HFFc6 (cell line): Measurements from ENCODE around the gene TMEM40. TPM values are rescaled to one million over a fixed set of nuclear protein-coding genes. Genes with fewer than 3 reads are reported as not detected.
"Not testable (repeated sequence)": the region's sequence is repeated elsewhere in the genome, so short reads cannot be mapped to it uniquely, and the experiment has no call there.

Experiments
- DNase-seq: peaks from one replicate; pipeline ENCODE4 v3.0.0-alpha.2; 2018
- H3K27ac Mint-ChIP-seq: 2 replicates; pipeline ENCODE4 v1.8.0; 2020; ENCODE audit warnings: mild to moderate bottlenecking, mixed read lengths
- H3K27me3 Mint-ChIP-seq: 2 replicates; pipeline ENCODE4 v1.8.0; 2021; ENCODE audit warnings: mild to moderate bottlenecking, moderate library complexity, mixed read lengths; ENCODE audit not compliant: insufficient read depth
- H3K36me3 Mint-ChIP-seq: 2 replicates; pipeline ENCODE4 v1.8.0; 2021; ENCODE audit warnings: low read depth, mixed read lengths
- H3K4me1 Mint-ChIP-seq: 2 replicates; pipeline ENCODE4 v1.8.0; 2020; ENCODE audit warnings: low read depth, mixed read lengths
- H3K4me3 Mint-ChIP-seq: 2 replicates; pipeline ENCODE4 v1.8.0; 2020; ENCODE audit warnings: mild to moderate bottlenecking, moderate library complexity, mixed read lengths
- H3K9me3 Mint-ChIP-seq: 2 replicates; pipeline ENCODE4 v1.8.0; 2020; ENCODE audit warnings: mild to moderate bottlenecking, mixed read lengths
- total RNA-seq, 6 experiments: library from RNA; stranded (reverse); fragmentation: NEBNext Ultra II Directional; extraction: Animal tissue kit (Norgen Biotek cat#: 25700); gene quantifications; 2 replicates in 1 of 6; 3 replicates in 5 of 6; pipeline ENCODE4 v1.2.3, GENCODE V29; 2021
- TF ChIP-seq, protein P1 (sequence below): fragments of 200-600 bp; sonication (generic); IDR thresholded peaks from 2 replicates; pipeline ENCODE4 v1.5.0; 2021; ENCODE audit warnings: antibody characterized with exemption, mild to moderate bottlenecking

Gene TMEM40
- total RNA-seq, 6 experiments from 2014 or later, result 0.32 to 0.40 (median 0.36) TPM; not detected in 3

DNA sequence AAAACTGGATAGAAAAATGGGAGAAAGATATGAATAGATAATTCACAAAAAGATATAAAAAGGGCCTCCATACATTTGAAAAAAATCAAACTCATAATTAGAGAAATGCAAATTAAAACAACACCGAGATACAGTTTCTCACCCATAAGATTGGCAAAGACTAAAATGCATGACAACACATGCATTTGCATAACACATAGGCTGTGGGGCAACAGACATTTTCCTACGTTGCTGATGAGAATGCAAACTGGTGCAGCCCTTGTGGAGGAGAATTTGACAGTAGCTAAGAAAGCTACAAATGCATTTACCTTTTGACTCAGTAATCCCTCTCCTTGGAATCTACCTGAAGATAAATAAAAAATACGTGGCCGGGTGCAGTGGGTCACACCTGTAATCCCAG, 26.0 kb upstream of the TMEM40 start:
- DNase-seq, result no peak
- Mint-ChIP-seq H3K4me3 (no peak overlapping the region), H3K36me3 (no peaks in the 10 kb centered on the region), H3K4me1 (peaks cover 7% of the 10 kb centered on the region), H3K27me3 (peaks cover 29% of the 10 kb centered on the region), H3K9me3 (no peaks in the 10 kb centered on the region), H3K27ac (no peak overlapping the region)
- TF ChIP-seq, protein P1, sequence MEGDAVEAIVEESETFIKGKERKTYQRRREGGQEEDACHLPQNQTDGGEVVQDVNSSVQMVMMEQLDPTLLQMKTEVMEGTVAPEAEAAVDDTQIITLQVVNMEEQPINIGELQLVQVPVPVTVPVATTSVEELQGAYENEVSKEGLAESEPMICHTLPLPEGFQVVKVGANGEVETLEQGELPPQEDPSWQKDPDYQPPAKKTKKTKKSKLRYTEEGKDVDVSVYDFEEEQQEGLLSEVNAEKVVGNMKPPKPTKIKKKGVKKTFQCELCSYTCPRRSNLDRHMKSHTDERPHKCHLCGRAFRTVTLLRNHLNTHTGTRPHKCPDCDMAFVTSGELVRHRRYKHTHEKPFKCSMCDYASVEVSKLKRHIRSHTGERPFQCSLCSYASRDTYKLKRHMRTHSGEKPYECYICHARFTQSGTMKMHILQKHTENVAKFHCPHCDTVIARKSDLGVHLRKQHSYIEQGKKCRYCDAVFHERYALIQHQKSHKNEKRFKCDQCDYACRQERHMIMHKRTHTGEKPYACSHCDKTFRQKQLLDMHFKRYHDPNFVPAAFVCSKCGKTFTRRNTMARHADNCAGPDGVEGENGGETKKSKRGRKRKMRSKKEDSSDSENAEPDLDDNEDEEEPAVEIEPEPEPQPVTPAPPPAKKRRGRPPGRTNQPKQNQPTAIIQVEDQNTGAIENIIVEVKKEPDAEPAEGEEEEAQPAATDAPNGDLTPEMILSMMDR, result no peak

DNA sequence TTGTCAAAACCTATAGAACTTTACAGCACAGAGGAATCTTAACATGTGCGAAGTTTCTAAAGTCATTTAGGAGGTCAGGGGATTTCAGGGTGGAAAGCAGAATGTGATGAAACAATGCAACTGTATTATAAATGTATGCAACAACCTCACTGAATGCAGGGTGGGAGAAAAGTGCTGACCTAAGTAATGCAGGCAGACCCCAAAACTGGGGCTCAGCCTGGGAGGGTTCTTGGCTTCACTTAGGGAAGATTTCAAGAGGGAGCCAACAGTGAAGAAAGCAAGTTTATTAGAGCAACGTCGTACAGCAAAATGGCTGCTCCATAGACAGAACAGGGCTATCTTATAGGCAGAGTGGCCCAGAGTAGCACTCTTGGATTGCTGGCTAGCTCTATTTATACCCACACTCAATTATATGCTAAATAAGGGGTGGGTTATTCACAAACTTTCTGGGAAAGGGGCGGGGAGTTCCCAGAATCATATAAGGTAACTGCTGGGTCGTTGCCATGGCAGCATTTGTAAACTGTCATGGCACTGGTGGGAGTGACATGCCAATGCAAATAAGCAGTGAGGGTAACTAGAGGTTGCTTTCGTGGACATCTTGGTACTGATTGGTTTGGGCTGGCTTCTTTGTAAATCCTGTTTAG, 23.2 kb upstream of the TMEM40 start:
- Mint-ChIP-seq H3K9me3 (no peaks in the 10 kb centered on the region), H3K27ac (no peak overlapping the region), H3K36me3 (no peaks in the 10 kb centered on the region), H3K4me3 (no peak overlapping the region), H3K27me3 (peaks cover 40% of the 10 kb centered on the region), H3K4me1 (peaks cover 7% of the 10 kb centered on the region)
- TF ChIP-seq, protein P1, result no peak
- DNase-seq, result no peak

DNA sequence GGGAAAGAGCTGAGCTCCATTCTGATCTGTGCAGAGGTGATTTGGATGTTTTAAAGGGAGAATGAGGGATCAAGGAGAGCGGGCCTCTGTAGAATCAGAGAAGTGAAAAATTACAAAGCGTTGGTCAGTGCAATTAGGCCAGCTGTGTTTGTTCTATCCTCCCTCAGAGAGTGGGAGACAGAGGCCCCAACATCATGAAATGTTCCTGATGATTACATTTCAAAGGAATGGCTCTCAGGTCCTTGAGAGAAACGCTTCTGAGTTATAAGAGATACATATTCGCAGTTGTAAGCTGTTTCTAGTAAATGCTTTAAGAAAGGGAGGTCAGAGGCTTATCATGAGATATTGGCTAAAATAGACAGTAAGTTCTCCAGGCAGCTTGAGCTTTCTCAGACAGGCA, 21.7 kb upstream of the TMEM40 start:
- 0 out of 2 replicates have a peak, but pooled peaks cover 4% of the 10 kb centered on the region for H3K36me3 Mint-ChIP-seq
- no peak overlapping the region for H3K27ac Mint-ChIP-seq
- no peak for DNase-seq
- peaks cover 7% of the 10 kb centered on the region for H3K4me1 Mint-ChIP-seq
- peaks cover 38% of the 10 kb centered on the region for H3K27me3 Mint-ChIP-seq
- H3K9me3 Mint-ChIP-seq, result peaks cover 8% of the 10 kb centered on the region
- no peak overlapping the region for H3K4me3 Mint-ChIP-seq
- TF ChIP-seq, protein P1, result no peak

DNA sequence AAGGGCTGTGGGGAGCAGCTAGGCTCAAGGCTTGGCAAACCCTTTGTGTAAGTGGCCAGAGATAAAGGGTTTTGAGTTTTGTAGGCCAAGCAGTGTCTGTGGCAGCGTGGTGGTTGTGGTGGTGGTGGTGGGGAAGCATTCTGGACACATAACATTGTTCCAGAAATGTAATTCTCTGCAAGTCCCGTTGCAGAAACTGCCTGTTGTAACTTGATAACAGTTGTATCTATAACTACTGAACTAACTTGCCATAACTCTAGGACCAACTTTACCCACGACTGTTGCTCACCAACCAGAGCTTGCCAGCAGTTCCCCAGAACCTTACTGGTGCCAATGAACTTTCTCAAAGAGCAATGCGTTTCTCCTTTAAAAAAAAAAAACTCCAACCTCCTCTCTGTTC, 18.1 kb upstream of the TMEM40 start:
- peaks cover 24% of the 10 kb centered on the region for H3K27me3 Mint-ChIP-seq

DNA sequence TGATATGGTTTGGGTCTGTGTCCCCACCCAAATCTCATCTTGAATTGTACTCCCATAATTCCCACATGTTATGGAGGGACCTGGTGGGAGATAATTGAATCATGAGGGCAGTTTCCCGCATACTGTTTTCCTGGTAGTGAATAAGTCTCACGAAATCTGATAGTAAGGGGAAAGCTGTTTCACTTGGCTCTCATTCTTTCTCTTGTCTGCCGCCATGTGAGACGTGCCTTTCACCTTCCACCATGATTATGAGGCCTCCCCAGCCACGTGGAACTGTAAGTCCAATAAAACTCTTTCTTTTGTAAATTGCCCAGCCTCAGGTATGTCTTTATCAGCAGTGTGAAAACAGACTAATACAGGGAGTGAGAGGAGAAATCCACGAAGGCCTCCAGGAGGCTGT, 16.9 kb upstream of the TMEM40 start:
- peaks cover 21% of the 10 kb centered on the region for H3K27me3 Mint-ChIP-seq
- not testable (repeated sequence) for H3K4me1 Mint-ChIP-seq, H3K27ac Mint-ChIP-seq, H3K36me3 Mint-ChIP-seq, DNase-seq, H3K4me3 Mint-ChIP-seq
- H3K9me3 Mint-ChIP-seq, result peaks cover 10% of the 10 kb centered on the region

More for the DNA sequence above, 18.1 kb upstream of the TMEM40 start:
- TF ChIP-seq, protein P1, result no peak
- Mint-ChIP-seq H3K27ac (no peak overlapping the region), H3K4me1 (peaks cover 7% of the 10 kb centered on the region), H3K9me3 (peaks cover 10% of the 10 kb centered on the region), H3K4me3 (no peak overlapping the region), H3K36me3 (0 out of 2 replicates have a peak, but pooled peaks cover 6% of the 10 kb centered on the region)
- DNase-seq, result no peak

DNA sequence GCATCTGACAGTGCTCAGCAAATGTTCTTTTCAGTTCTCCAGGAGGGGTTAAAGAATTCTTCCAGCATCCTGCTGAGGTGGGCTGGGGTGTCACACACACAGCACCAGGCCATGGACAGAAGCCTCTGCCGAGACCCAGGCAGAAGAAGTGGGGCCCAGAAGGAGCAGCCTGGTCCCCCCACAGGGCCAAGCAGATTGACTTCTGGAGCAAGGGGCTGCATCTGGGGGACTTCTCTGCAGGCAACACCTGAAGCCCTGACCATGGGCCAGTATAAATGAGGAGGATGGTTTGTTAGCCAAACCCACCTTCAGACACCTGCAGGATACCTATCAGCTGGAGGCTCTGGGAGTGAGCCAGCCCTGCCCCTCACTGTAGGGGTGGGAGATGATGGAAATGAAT, 16.2 kb upstream of the TMEM40 start:
- peaks cover 21% of the 10 kb centered on the region for H3K27me3 Mint-ChIP-seq
- TF ChIP-seq, protein P1, result no peak

More for the DNA sequence above, 16.2 kb upstream of the TMEM40 start:
- 0 out of 2 replicates have a peak, but pooled peaks cover 6% of the 10 kb centered on the region for H3K36me3 Mint-ChIP-seq
- no peaks in the 10 kb centered on the region for H3K4me1 Mint-ChIP-seq
- no peak overlapping the region for H3K4me3 Mint-ChIP-seq
- no peak overlapping the region for H3K27ac Mint-ChIP-seq
- H3K9me3 Mint-ChIP-seq, result peaks cover 10% of the 10 kb centered on the region
- no peak for DNase-seq
